CD4-positive, alpha-beta memory T cell (primary cell): ENCODE data around the gene NEURL2. TPM values are rescaled to one million over a fixed set of nuclear protein-coding genes. Genes with fewer than 3 reads are reported as not detected.

Source experiments
- CTCF ChIA-PET: fragments of 350-600 bp; sonication (Branson Sonifier 250); formaldehyde crosslinking; loops from one replicate; lab custom pipeline; 2021; ENCODE audit warnings: inconsistent platforms; ENCODE audit not compliant: partially characterized antibody; lab: Charles Lee
- POLR2A ChIA-PET: fragments of 350-600 bp; sonication (Branson Sonifier 250); formaldehyde crosslinking; loops from one replicate; lab custom pipeline; 2021; ENCODE audit not compliant: partially characterized antibody; lab: Charles Lee
- DNase-seq, 5 donors: peaks; one replicate each; pipeline versions ENCODE4 v3.0.0 to v3.0.0-alpha.2; 2020 to 2022; ENCODE audit warnings: mixed read lengths in 1 of 5
- H3K27ac ChIP-seq: one replicate; pipeline ENCODE4 v1.7.0; 2013; ENCODE audit warnings: low read depth, low read length
- H3K27me3 ChIP-seq: 2 replicates; pipeline ENCODE4 v1.7.0; 2013; ENCODE audit warnings: mild to moderate bottlenecking, low read length, moderate library complexity; ENCODE audit not compliant: insufficient read depth
- H3K36me3 ChIP-seq: 2 replicates; pipeline ENCODE4 v1.7.0; 2013; ENCODE audit warnings: mild to moderate bottlenecking, low read length, moderate library complexity; ENCODE audit not compliant: insufficient read depth
- H3K4me1 ChIP-seq: 2 replicates; pipeline ENCODE4 v1.7.0; 2013; ENCODE audit warnings: mild to moderate bottlenecking, low read length, moderate library complexity; ENCODE audit not compliant: insufficient read depth
- H3K4me3 ChIP-seq, 2 donors: one replicate each; pipeline ENCODE4 v1.7.0; 2013; ENCODE audit warnings: low read length in 2 of 2, mild to moderate bottlenecking in 1 of 2
- H3K9me3 ChIP-seq, 2 donors: one replicate each; pipeline ENCODE4 v1.7.0; 2013; ENCODE audit warnings: low read length in 2 of 2, control low read depth in 1 of 2; ENCODE audit not compliant: control insufficient read depth in 1 of 2
- H3K27ac Mint-ChIP-seq, 7 donors: one replicate each; pipeline ENCODE4 v1.8.0; 2020 to 2021; ENCODE audit warnings: mixed read lengths in 7 of 7, mild to moderate bottlenecking in 6 of 7, inconsistent platforms in 3 of 7, moderate library complexity in 3 of 7
- H3K27me3 Mint-ChIP-seq, 2 donors: one replicate each; pipeline ENCODE4 v1.8.0; 2020 to 2021; ENCODE audit warnings: mixed read lengths in 2 of 2
- H3K36me3 Mint-ChIP-seq, 2 donors: one replicate each; pipeline ENCODE4 v1.8.0; 2020 to 2021; ENCODE audit warnings: mixed read lengths in 2 of 2, inconsistent platforms in 1 of 2, mild to moderate bottlenecking in 1 of 2
- H3K4me1 Mint-ChIP-seq, 4 donors: one replicate each; pipeline ENCODE4 v1.8.0; 2020 to 2021; ENCODE audit warnings: mixed read lengths in 4 of 4, mild to moderate bottlenecking in 1 of 4
- H3K4me3 Mint-ChIP-seq, 8 donors: one replicate each; pipeline ENCODE4 v1.8.0; 2020 to 2021; ENCODE audit warnings: mixed read lengths in 8 of 8, mild to moderate bottlenecking in 7 of 8, moderate library complexity in 6 of 8, inconsistent platforms in 3 of 8
- H3K9me3 Mint-ChIP-seq, 8 donors: one replicate each; pipeline ENCODE4 v1.8.0; 2020 to 2021; ENCODE audit warnings: mixed read lengths in 8 of 8, mild to moderate bottlenecking in 5 of 8, inconsistent platforms in 3 of 8, moderate library complexity in 1 of 8
- intact Hi-C: fragments of 100-400 bp; cut with micrococcal nuclease; formaldehyde crosslinking; loops from one replicate; pipeline ENCODE4 v1.15.1; 2023
- polyA plus RNA-seq, 2 donors: library from polyadenylated mRNA; unstranded; fragments of 300-500 nt; fragmentation: Illumina TruSeq; gene quantifications; one replicate each; pipeline ENCODE4 v1.2.3, GENCODE V29; 2021
- total RNA-seq, 2 experiments: library from RNA; stranded (reverse); gene quantifications; one replicate each; pipeline ENCODE4 v1.2.3, GENCODE V29; 2021

NEURL2 gene
- total and polyA plus RNA-seq, 4 experiments from 2014 or later: 0.29 to 5.6 (median 3.1) TPM

DNA sequence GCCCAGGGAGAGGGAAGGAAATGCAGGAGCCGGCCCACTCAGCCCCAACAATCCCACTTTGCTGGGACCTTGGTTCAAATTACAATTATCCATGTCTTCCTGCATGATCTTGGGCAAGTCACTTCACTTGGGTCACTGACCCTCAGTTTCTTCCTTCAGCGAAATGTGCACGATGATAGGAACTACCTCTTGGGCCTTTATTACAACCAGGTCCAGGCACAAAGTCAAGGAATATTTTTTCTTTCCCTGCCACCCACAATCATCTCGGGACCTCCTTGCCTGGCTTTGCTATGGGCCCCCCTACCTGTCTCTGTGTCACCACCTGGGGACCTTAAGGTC lies 21.3 kb upstream of the NEURL2 start:
- Mint-ChIP-seq H3K27me3 (peaks cover 11 to 13% of the 10 kb centered on the region in 2 donors), H3K36me3 (no peaks in the 10 kb centered on the region), H3K27ac (no peak overlapping the region), H3K9me3 (no peaks in the 10 kb centered on the region), H3K4me3 (peak overlapping the region in 7 of 8 donors; percentile 17 to 85 (median 63)), H3K4me1 (peaks cover 7 to 19% (median 13%) of the 10 kb centered on the region in 4 donors)
- no peak for DNase-seq
- Histone ChIP-seq H3K27me3 (peaks cover 14% of the 10 kb centered on the region), H3K36me3 (no peaks in the 10 kb centered on the region), H3K4me3 (no peak overlapping the region), H3K9me3 (no peaks in the 10 kb centered on the region), H3K27ac (no peak overlapping the region), H3K4me1 (peaks cover 18% of the 10 kb centered on the region)
- intact Hi-C loops: no loop called here
- POLR2A ChIA-PET: interaction anchor here (3.7 kb wide), 1 partner anchor 22 kb away, joined by 15 read pairs; the partner anchor contains the start of gene PCIF1
- CTCF ChIA-PET: interaction anchor here (1.0 kb wide), 1 partner anchor 57 kb away, joined by 3 read pairs; no protein-coding TSS in a partner anchor

DNA sequence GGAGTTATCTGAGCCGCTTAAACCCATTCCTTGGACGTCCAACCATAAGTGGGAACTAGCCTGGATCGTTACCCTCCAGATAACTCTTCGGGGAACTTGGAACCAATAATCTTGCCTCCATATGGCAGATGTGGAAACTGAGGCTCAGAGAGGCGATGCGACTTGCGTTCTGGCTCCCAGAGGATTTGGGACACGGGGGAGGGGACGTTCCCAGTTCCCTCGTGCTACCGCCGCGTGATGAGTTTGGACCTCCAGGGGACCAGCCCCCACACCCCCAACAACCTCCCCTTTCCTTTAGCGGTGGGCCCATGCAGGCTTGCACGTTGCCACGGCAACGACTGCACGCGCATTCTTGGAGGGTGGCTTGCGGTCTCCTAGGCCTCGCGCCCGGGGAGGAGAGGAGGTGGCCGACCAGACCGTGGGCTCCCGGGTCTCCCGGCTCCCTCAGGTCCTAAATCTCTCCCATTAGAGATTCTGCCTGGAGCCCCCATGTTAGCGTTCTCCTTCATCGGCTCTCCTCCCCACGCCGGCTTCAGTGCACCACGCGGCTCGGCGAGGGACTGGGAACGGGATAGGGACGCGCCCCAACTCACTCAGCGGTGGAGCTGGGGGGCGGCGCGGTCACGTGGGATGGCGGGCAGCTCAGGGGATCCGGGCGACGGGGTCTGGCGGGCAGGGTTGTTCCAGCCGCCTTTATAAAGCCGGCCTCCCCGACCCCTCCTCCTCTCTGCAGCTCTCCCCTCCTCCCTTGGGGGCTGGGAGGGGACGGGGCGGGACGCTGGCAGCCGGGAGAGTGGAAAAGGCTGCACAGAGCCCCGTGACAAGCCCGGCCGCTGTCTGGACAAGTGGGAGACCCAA lies 20.7 kb upstream of the NEURL2 start, which contains the start of gene PLTP:
PLTP (minus strand) TSS at position 670 of the 858 bp plus-strand sequence. CDS start 703 bp downstream, outside the sequence.
- ChIA-PET CTCF (interaction anchor here (1.0 to 2.8 kb wide), 2 partner anchors 22 to 58 kb away, joined by 3 to 10 read pairs; partner anchors contain the start of genes CTSA and NEURL2), POLR2A (interaction anchor here (0.5 to 3.7 kb wide), 4 partner anchors 19 to 1393 kb away, joined by 3 to 15 read pairs (median 7); partner anchors contain the start of genes CTSA, NEURL2 and PCIF1)
- H3K4me3 Mint-ChIP-seq: peak within 1 kb of the TSS; percentile 72 to 89 (median 86)
- H3K27me3 Mint-ChIP-seq: peaks cover 11 to 13% of the 10 kb centered on the region in 2 donors
- no peaks in the 10 kb centered on the region for H3K9me3 ChIP-seq
- H3K36me3 Mint-ChIP-seq: no peaks in the 10 kb centered on the region
- peaks cover 14% of the 10 kb centered on the region for H3K27me3 ChIP-seq
- H3K36me3 ChIP-seq: no peaks in the 10 kb centered on the region
- H3K4me1 Mint-ChIP-seq: peaks cover 7 to 19% (median 13%) of the 10 kb centered on the region in 4 donors
- H3K27ac Mint-ChIP-seq: peak within 1 kb of the TSS; percentile 3 to 88 (median 61)
- H3K4me1 ChIP-seq: peaks cover 18% of the 10 kb centered on the region
- H3K4me3 ChIP-seq: peak within 1 kb of the TSS; percentile 49 to 76
- no peaks in the 10 kb centered on the region for H3K9me3 Mint-ChIP-seq
- intact Hi-C loops: no loop called here
- DNase-seq: peak; percentile 30 to 51 (median 31)
- H3K27ac ChIP-seq: peak within 1 kb of the TSS; percentile 1

GRCh38 chr20:45910670-45911485 lies 19.9 kb upstream of the NEURL2 start:
- peaks cover 8% of the 10 kb centered on the region for H3K27me3 ChIP-seq
- H3K4me1 ChIP-seq: peaks cover 18% of the 10 kb centered on the region
- H3K9me3 Mint-ChIP-seq: no peaks in the 10 kb centered on the region
- H3K27ac ChIP-seq: peak overlapping the region; percentile 1
- POLR2A ChIA-PET: interaction anchor here (0.5 to 3.7 kb wide), 6 partner anchors 16 to 1393 kb away, joined by 3 to 15 read pairs (median 3); partner anchors contain the start of genes CTSA, NEURL2 and PCIF1
- H3K27ac Mint-ChIP-seq: peak overlapping the region in 6 of 7 donors; percentile 3 to 88 (median 72)
- no peaks in the 10 kb centered on the region for H3K36me3 Mint-ChIP-seq
- intact Hi-C loops: no loop called here
- peak overlapping the region; percentile 49 to 76 for H3K4me3 ChIP-seq
- H3K9me3 ChIP-seq: no peaks in the 10 kb centered on the region
- H3K4me1 Mint-ChIP-seq: peaks cover 7 to 19% (median 13%) of the 10 kb centered on the region in 4 donors
- peak overlapping the region; percentile 70 to 89 (median 86) for H3K4me3 Mint-ChIP-seq
- H3K27me3 Mint-ChIP-seq: peaks cover 9% of the 10 kb centered on the region in 2 donors
- peak; percentile 68 to 85 (median 78) for DNase-seq
- CTCF ChIA-PET: interaction anchor here (2.8 kb wide), 1 partner anchor 21 kb away, joined by 10 read pairs; the partner anchor contains the start of genes CTSA and NEURL2
- no peaks in the 10 kb centered on the region for H3K36me3 ChIP-seq

GRCh38 chr20:45909817-45910669 lies 19.0 kb upstream of the NEURL2 start:
- peaks cover 7 to 19% (median 13%) of the 10 kb centered on the region in 4 donors for H3K4me1 Mint-ChIP-seq
- peak overlapping the region; percentile 15 to 86 (median 80) for H3K4me3 Mint-ChIP-seq
- POLR2A ChIA-PET: interaction anchor here (0.9 to 3.7 kb wide), 4 partner anchors 17 to 25 kb away, joined by 3 to 15 read pairs (median 8); partner anchors contain the start of genes CTSA, NEURL2 and PCIF1
- no peak for DNase-seq
- CTCF ChIA-PET: interaction anchor here (1.2 to 2.8 kb wide), 2 partner anchors 20 to 61 kb away, joined by 3 to 10 read pairs; partner anchors contain the start of genes CTSA and NEURL2
- intact Hi-C loops: no loop called here
- H3K27ac Mint-ChIP-seq: peak overlapping the region in 5 of 7 donors; percentile 3 to 88 (median 71)
- H3K4me3 ChIP-seq: peak overlapping the region in 1 of 2 donors; percentile 49
- no peak overlapping the region for H3K27ac ChIP-seq
- H3K36me3 Mint-ChIP-seq: no peaks in the 10 kb centered on the region
- no peaks in the 10 kb centered on the region for H3K9me3 Mint-ChIP-seq
- peaks cover 18% of the 10 kb centered on the region for H3K4me1 ChIP-seq
- H3K9me3 ChIP-seq: no peaks in the 10 kb centered on the region
- no peaks in the 10 kb centered on the region for H3K36me3 ChIP-seq
- H3K27me3 Mint-ChIP-seq: peaks cover 9% of the 10 kb centered on the region in 2 donors
- H3K27me3 ChIP-seq: peaks cover 8% of the 10 kb centered on the region

GRCh38 chr20:45909336-45909808 lies 18.4 kb upstream of the NEURL2 start:
- intact Hi-C loops: no loop called here
- Histone ChIP-seq H3K36me3 (no peaks in the 10 kb centered on the region), H3K27ac (no peak overlapping the region), H3K4me1 (peaks cover 18% of the 10 kb centered on the region), H3K27me3 (peaks cover 8% of the 10 kb centered on the region), H3K9me3 (no peaks in the 10 kb centered on the region), H3K4me3 (no peak overlapping the region)
- CTCF ChIA-PET: interaction anchor here (1.2 to 2.8 kb wide), 2 partner anchors 19 to 62 kb away, joined by 3 to 10 read pairs; partner anchors contain the start of genes CTSA and NEURL2
- H3K4me1 Mint-ChIP-seq: peaks cover 7 to 19% (median 13%) of the 10 kb centered on the region in 4 donors
- H3K27ac Mint-ChIP-seq: peak overlapping the region in 1 of 7 donors; percentile 71
- H3K27me3 Mint-ChIP-seq: peaks cover 5 to 6% of the 10 kb centered on the region in 2 donors
- DNase-seq: no peak
- H3K9me3 Mint-ChIP-seq: no peaks in the 10 kb centered on the region
- no peak overlapping the region for H3K4me3 Mint-ChIP-seq
- POLR2A ChIA-PET: interaction anchor here (1.0 to 3.7 kb wide), 3 partner anchors 19 to 25 kb away, joined by 5 to 15 read pairs (median 11); partner anchors contain the start of genes CTSA, NEURL2 and PCIF1
- H3K36me3 Mint-ChIP-seq: no peaks in the 10 kb centered on the region

GRCh38 chr20:45908084-45908483 lies 17.1 kb upstream of the NEURL2 start:
- no peak overlapping the region for H3K4me3 ChIP-seq
- H3K36me3 ChIP-seq: no peaks in the 10 kb centered on the region

More at GRCh38 chr20:45908084-45908483, 17.1 kb upstream of the NEURL2 start:
- CTCF ChIA-PET: no interaction called here
- Mint-ChIP-seq H3K4me1 (peaks cover 7 to 19% (median 12%) of the 10 kb centered on the region in 4 donors), H3K4me3 (no peak overlapping the region), H3K36me3 (no peaks in the 10 kb centered on the region), H3K27me3 (peaks cover under 1 to 2% of the 10 kb centered on the region in 2 donors), H3K27ac (no peak overlapping the region), H3K9me3 (no peaks in the 10 kb centered on the region)
- POLR2A ChIA-PET: interaction anchor here (0.7 to 0.9 kb wide), 2 partner anchors 15 to 27 kb away, joined by 3 read pairs; partner anchors contain the start of gene ZSWIM1
- no peaks in the 10 kb centered on the region for H3K9me3 ChIP-seq
- no peak overlapping the region for H3K27ac ChIP-seq
- peaks cover 5% of the 10 kb centered on the region for H3K27me3 ChIP-seq
- peaks cover 18% of the 10 kb centered on the region for H3K4me1 ChIP-seq
- no peak for DNase-seq
- intact Hi-C loops: no loop called here
